CD4-positive, alpha-beta T cell (primary cell): ENCODE data around the gene SMIM44. TPM values are rescaled to one million over a fixed set of nuclear protein-coding genes. Genes with fewer than 3 reads are reported as not detected.

Experiments used
- ATAC-seq: fragments of 200-7000 bp; cut with Tn5 transposase; one replicate; pipeline ENCODE4 v1.10.0; 2022; ENCODE audit warnings: mild to moderate bottlenecking; ENCODE audit not compliant: poor library complexity
- CTCF ChIA-PET: fragments of 350-600 bp; sonication (Branson Sonifier 250); formaldehyde crosslinking; loops from one replicate; lab custom pipeline; 2021; ENCODE audit warnings: antibody characterized with exemption, inconsistent platforms; lab: Charles Lee
- POLR2A ChIA-PET: fragments of 350-600 bp; sonication (Branson Sonifier 250); formaldehyde crosslinking; loops from one replicate; lab custom pipeline; 2021; ENCODE audit warnings: antibody characterized with exemption, inconsistent platforms; lab: Charles Lee
- DNase-seq, 14 experiments: peaks; one replicate each; pipeline ENCODE4 v3.0.0-alpha.2; 2013 to 2020; ENCODE audit warnings: mixed read lengths in 2 of 14
- H3K27ac ChIP-seq, 2 donors: one replicate each; pipeline versions ENCODE4 v1.5.1 to v1.7.0; 2013; ENCODE audit warnings: low read length in 2 of 2, low read depth in 1 of 2, mild to moderate bottlenecking in 1 of 2
- H3K27me3 ChIP-seq, 2 experiments: 1 replicate in 1 of 2; 2 replicates in 1 of 2; pipeline versions ENCODE4 v1.6.1 to v1.7.0; 2013; ENCODE audit warnings: low read length in 2 of 2, control low read depth in 1 of 2, mild to moderate bottlenecking in 1 of 2, moderate library complexity in 1 of 2; ENCODE audit not compliant: insufficient read depth in 2 of 2, control insufficient read depth in 1 of 2
- H3K36me3 ChIP-seq: one replicate; pipeline ENCODE4 v1.6.1; 2013; ENCODE audit warnings: low read length, control low read depth; ENCODE audit not compliant: insufficient read depth
- H3K4me1 ChIP-seq: one replicate; pipeline ENCODE4 v1.6.1; 2013; ENCODE audit warnings: low read length, control low read depth; ENCODE audit not compliant: insufficient read depth
- H3K4me3 ChIP-seq: one replicate; pipeline ENCODE4 v1.5.1; 2013; ENCODE audit warnings: mild to moderate bottlenecking, low read length, moderate library complexity
- H3K9me3 ChIP-seq, 2 experiments: 1 replicate in 1 of 2; 2 replicates in 1 of 2; pipeline versions ENCODE4 v1.6.1 to v1.7.0; 2013; ENCODE audit warnings: low read length in 2 of 2, mild to moderate bottlenecking in 2 of 2, control low read depth in 1 of 2, moderate library complexity in 1 of 2; ENCODE audit not compliant: control insufficient read depth in 1 of 2, insufficient read depth in 1 of 2
- H3K27ac Mint-ChIP-seq: one replicate; pipeline ENCODE4 v1.8.0; 2020; ENCODE audit warnings: mixed read lengths
- H3K27me3 Mint-ChIP-seq: one replicate; pipeline ENCODE4 v1.8.0; 2021; ENCODE audit warnings: mixed read lengths
- H3K36me3 Mint-ChIP-seq: one replicate; pipeline ENCODE4 v1.8.0; 2021; ENCODE audit warnings: low read depth, mixed read lengths
- H3K4me1 Mint-ChIP-seq: one replicate; pipeline ENCODE4 v1.8.0; 2021; ENCODE audit warnings: low read depth, mixed read lengths
- H3K4me3 Mint-ChIP-seq: one replicate; pipeline ENCODE4 v1.8.0; 2020; ENCODE audit warnings: mild to moderate bottlenecking, mixed read lengths
- H3K9me3 Mint-ChIP-seq: one replicate; pipeline ENCODE4 v1.8.0; 2020; ENCODE audit warnings: mixed read lengths
- CTCF ChIP-seq: fragments of 200-600 bp; IDR thresholded peaks from one replicate; pipeline ENCODE4 v1.8.0; 2022; ENCODE audit warnings: antibody characterized with exemption, mild to moderate bottlenecking
- intact Hi-C, 2 experiments: fragments of 100-400 bp; cut with DNase I in 1 of 2; cut with micrococcal nuclease in 1 of 2; formaldehyde crosslinking; loops; one replicate each; pipeline versions ENCODE4 v1.15.1 to v1.9.0; 2023 to 2025; cut with DNase I, micrococcal nuclease
- total RNA-seq, 174 experiments: library from RNA in 2 of 174; stranded (reverse) in 2 of 174; gene quantifications; one replicate each; pipeline ENCODE4 v1.2.3 and lab custom pipeline; 2021 to 2026

Gene SMIM44
- total RNA-seq, 2 experiments from 2014 or later: not detected

GRCh38 chr19:3452171-3452941, 30.9 kb downstream of the SMIM44 start:
- H3K9me3 ChIP-seq: no peaks in the 10 kb centered on the region
- ATAC-seq (no peak), DNase-seq (no peak)
- H3K27ac ChIP-seq: no peak overlapping the region
- Mint-ChIP-seq H3K9me3 (no peaks in the 10 kb centered on the region), H3K4me1 (no peaks in the 10 kb centered on the region), H3K27ac (no peak overlapping the region), H3K27me3 (no peaks in the 10 kb centered on the region), H3K36me3 (peaks cover 21% of the 10 kb centered on the region), H3K4me3 (no peak overlapping the region)
- TF ChIP-seq CTCF: no peak
- ChIA-PET POLR2A (no interaction called here), CTCF (interaction anchor here (0.6 kb wide), 1 partner anchor 181 kb away, joined by 3 read pairs; no protein-coding TSS in a partner anchor)
- no peak overlapping the region for H3K4me3 ChIP-seq
- H3K4me1 ChIP-seq: no peaks in the 10 kb centered on the region
- no peaks in the 10 kb centered on the region for H3K27me3 ChIP-seq
- H3K36me3 ChIP-seq: peaks cover 59% of the 10 kb centered on the region
- intact Hi-C loops: no loop called here

DNA sequence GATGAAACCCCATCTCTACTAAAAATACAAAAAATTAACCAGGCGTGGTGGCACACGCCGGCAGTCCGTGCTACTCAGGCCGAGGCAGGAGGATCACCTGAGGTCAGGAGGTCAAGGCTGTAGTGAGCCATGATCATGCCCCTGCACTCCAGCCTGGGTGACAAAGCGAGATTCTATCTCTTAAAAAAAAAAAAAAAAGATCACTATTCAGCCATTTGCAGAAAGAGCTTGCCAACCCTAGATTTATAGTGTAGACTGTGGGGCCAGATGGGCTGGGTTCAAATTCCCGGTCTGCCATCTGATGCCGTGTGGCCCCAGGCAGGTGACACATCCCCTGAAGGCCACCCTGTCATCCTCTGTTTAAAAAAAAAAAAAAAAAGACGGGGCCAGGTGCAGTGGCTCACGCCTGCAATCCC, 31.8 kb downstream of the SMIM44 start:
- H3K4me3 Mint-ChIP-seq: no peak overlapping the region
- no peak for ATAC-seq
- no peaks in the 10 kb centered on the region for H3K4me1 Mint-ChIP-seq
- CTCF ChIA-PET: interaction anchor here (0.6 kb wide), 1 partner anchor 180 kb away, joined by 3 read pairs; no protein-coding TSS in a partner anchor
- no peak overlapping the region for H3K27ac ChIP-seq
- no peaks in the 10 kb centered on the region for H3K27me3 Mint-ChIP-seq
- POLR2A ChIA-PET: no interaction called here
- TF ChIP-seq CTCF: no peak
- no peak for DNase-seq
- H3K4me3 ChIP-seq: no peak overlapping the region
- H3K4me1 ChIP-seq: no peaks in the 10 kb centered on the region
- H3K27ac Mint-ChIP-seq: no peak overlapping the region
- H3K9me3 ChIP-seq: no peaks in the 10 kb centered on the region
- no peaks in the 10 kb centered on the region for H3K27me3 ChIP-seq
- intact Hi-C loops: no loop called here
- no peaks in the 10 kb centered on the region for H3K9me3 Mint-ChIP-seq
- peaks cover 21% of the 10 kb centered on the region for H3K36me3 Mint-ChIP-seq
- peaks cover 52% of the 10 kb centered on the region for H3K36me3 ChIP-seq

GRCh38 chr19:3450796-3451411, 32.3 kb downstream of the SMIM44 start:
- peaks cover 21% of the 10 kb centered on the region for H3K36me3 Mint-ChIP-seq
- no peak for TF ChIP-seq CTCF
- H3K27me3 Mint-ChIP-seq: no peaks in the 10 kb centered on the region
- CTCF ChIA-PET: no interaction called here
- DNase-seq (no peak), ATAC-seq (no peak)
- no peaks in the 10 kb centered on the region for H3K27me3 ChIP-seq
- H3K9me3 Mint-ChIP-seq: no peaks in the 10 kb centered on the region
- no peak overlapping the region for H3K27ac ChIP-seq
- H3K9me3 ChIP-seq: no peaks in the 10 kb centered on the region
- intact Hi-C loops: no loop called here
- H3K4me1 ChIP-seq: no peaks in the 10 kb centered on the region
- no peak overlapping the region for H3K4me3 Mint-ChIP-seq
- POLR2A ChIA-PET: no interaction called here
- no peak overlapping the region for H3K27ac Mint-ChIP-seq
- H3K36me3 ChIP-seq: peaks cover 52% of the 10 kb centered on the region
- H3K4me1 Mint-ChIP-seq: no peaks in the 10 kb centered on the region
- H3K4me3 ChIP-seq: no peak overlapping the region
